GM19025 (cell line): ENCODE measurements around the gene SOX6.

Experiments
- ATAC-seq: cut with Tn5 transposase; IDR thresholded peaks from one replicate; pipeline ENCODE4 v1.9.1; 2021; ENCODE audit warnings: mild to moderate bottlenecking, low read depth, moderate library complexity; ENCODE audit not compliant: unreplicated experiment

Gene SOX6

GRCh38 chr11:16280256-16280682, 76.1 kb downstream of the SOX6 start:
- ATAC-seq = no peak

DNA sequence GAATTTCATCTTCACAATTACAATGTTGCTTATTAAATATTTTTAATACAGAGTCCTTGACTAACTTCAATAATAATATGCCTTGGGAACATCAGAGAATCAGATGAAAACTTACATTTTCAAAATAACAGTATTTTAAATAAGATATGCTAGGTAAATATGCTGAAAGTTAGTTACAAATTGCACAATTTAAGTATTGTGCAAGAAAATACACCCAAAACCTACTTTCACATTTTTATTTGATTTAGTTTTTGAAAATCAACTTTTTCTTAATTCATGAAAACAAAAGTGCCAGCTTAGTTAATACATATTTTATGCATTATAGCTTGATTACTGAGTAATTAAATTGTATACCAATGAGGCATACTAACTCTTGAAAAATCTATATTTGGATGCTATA, 76.8 kb downstream of the SOX6 start:
- no peak for ATAC-seq

GRCh38 chr11:16278979-16279378, 77.4 kb downstream of the SOX6 start:
- ATAC-seq = no peak

GRCh38 chr11:16278273-16278672, 78.1 kb downstream of the SOX6 start:
- ATAC-seq = no peak

DNA sequence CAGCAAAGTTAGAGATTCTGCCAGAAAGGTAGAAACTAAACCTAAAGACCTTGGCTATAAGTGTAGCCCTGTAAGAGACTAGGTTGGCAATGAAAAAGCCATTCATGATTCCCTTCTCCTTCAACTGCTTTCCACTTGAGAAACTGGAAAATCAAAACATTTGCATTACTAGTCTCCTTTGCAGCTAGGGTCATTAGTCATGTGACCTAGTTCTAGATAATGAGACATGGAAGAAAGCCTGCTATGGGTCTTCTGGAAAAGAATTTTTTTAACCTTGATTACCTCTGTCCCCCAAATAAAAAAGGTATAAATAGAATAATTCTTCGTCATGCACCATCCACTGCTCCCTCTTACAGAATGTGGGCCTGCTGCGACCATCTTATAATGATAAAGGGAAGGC, 80.1 kb downstream of the SOX6 start:
- no peak for ATAC-seq

DNA sequence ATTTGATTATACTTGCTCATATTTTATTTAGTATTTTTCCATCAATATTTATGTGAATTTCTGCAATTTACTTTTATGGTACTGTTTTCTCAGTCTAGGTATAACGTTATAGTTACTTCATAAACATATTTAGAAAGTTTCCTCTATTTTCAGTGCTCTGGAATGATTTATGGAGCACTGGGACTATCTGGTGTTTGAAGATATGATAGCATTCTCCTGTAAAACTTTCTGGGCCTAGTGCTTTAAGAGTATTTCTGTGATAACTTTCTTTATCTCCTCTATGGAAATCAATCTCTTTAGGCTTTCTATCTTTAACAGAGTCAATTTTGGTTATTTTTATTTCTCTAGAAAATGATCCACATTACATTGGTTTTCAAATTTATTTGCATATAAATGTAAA, 85.1 kb downstream of the SOX6 start:
- ATAC-seq = no peak

GRCh38 chr11:16266021-16266420, 90.3 kb downstream of the SOX6 start:
- ATAC-seq = no peak

GRCh38 chr11:16265022-16265421, 91.3 kb downstream of the SOX6 start:
- no peak for ATAC-seq

DNA sequence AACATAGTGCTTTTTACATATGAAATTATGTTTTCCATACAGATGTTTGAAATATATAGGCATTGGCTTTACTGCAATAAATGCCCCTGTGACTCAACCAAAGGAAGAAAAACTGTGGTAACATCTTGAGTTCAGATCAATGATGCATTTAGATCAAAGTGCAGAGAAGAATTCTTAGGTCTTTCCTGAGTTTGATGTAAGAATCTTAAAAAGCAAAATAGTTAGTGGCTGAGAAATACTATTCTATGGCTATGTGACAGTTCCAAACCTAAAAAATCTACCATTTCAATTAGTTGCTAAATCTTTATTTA, 93.7 kb downstream of the SOX6 start:
- ATAC-seq = no peak

DNA sequence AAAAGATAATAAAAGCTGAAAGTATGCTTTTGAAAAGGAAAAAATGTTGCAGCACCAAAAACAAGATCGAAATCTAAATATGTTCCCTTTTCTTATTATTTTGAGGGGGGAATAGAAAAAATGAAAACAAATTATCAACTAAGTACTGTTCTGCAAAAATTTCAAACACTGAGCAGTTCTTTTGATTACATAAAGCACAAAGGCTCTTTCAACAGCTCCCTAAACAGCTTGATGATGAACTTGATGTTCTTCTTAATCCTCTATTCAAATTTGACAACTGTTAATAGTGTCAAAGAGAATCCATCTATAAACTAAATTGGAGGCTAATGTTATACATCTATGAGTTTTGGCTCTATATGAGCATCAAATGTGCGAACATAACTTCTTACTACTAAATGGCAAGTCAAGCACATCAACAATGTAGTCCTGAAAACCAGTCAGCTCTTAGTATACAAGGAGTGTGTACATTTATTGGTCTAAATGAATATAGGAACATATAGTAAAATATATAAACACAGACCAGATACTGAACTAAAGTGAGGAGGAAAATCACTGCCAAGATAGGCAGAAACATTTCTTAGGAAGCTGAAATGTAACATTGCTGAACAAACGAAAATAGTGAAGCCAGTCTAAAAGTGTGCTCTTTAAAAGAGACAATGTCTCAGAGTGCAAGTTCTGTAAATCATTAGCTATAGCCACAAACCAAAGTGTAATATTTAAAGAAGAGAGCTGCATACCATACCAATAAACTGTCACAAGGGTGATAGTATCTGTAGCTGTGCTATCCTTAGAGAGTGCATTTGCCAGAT, 94.3 kb downstream of the SOX6 start:
- ATAC-seq = peak; percentile 94

DNA sequence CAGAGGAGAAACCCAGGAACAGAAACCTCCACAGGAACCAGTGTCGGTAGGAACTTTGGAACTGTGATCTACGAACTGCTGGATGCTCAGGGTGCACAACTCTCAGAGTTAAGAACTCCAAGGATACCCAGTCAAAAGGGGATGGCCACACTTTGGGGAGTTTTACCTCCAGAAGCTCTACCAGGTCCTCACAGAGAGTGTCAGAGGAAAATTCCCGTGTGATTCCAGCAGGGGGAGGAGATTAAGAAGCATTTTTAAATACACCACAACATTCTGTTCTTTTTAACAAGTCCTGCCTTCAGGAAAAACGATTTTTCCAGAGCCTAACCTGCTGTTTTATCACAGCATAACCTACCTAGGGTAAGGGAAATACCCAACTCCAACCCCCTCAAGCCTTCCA, 104.0 kb downstream of the SOX6 start:
- no peak for ATAC-seq

DNA sequence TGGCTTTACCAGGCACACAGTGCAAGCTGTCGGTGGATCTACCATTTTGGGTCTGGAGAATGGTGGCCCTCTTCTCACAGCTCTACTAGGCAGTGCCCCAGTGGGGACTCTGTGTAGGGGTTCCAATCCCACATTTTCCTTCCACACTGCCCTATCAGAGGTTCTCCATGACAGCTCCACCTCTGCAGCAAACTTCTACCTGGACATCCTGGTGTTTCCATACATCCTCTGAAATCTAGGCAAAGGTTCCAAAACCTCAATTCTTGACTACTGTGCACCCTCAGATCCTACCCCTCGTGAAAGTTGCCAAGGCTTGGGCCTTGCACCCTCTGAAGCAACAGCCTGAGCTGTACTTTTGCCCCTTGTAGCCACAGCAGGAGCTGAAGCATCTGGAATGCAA, 108.1 kb downstream of the SOX6 start:
- ATAC-seq = no peak

- no peak for ATAC-seq
Observed at GRCh38 chr11:16242806-16243205, 113.5 kb downstream of the SOX6 start.

DNA sequence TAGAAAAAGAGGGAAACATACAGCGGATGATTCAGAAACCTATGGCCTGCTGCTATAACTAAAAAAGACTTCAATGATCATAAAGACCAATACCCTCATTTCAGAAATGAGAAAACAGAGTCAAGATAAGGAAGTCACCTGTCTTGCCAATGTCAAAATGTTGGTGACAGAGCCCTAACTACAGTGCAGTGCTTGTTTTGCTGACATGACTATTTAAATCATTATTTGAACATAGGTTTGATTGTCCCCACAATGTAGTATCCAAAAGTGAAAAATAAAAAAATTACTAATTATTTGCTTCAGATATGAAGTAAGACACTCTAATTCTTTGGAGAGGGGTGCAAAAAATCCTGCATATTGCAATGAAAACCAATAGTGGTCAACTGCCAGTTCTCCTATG, 115.7 kb downstream of the SOX6 start:
- ATAC-seq = no peak

DNA sequence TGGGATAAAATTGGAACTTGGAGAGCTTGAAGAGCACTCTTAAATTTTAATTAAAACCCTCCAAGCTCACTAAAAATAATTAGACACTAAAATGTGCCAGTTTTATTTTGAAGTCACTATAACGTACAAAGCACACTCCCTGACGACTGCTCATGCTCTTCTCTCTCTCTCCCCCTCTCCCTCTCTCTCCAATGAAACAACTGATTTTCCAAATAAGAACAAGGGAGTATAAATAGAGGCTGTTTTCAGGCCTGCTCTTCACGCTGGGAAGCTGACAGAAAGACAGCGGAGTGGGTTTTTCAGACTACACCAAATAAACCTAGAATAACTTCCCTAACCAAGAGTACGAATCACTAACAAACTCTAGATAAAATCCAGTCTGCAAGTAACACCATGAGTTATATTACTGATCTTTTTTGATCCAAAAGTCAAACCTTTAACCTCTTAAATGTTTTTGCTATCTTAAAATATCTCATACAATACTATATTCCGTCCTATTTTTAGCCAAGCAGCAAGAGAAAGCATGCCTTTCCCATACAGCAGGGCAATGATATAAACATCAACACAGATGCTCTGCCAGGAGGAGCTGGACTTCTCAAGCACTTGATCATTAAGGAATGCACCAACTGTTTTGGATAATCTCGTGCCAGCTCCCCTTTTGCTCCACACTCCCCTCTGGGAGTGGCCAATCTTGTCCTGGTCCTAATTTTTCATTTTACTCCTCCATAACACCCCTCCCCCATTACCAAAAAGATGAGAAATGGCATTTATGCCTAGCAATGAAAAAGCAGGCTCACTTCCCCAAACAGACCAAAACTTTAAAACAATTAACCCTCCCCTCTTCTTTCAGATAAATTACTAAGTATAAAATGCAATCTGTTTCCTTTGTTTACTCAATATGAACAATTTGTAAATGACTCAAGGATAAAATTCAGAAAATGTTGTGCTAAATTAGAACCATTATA, 116.9 kb downstream of the SOX6 start:
- no peak for ATAC-seq

- ATAC-seq = no peak
Observed at GRCh38 chr11:16226245-16226644, 130.1 kb downstream of the SOX6 start.

DNA sequence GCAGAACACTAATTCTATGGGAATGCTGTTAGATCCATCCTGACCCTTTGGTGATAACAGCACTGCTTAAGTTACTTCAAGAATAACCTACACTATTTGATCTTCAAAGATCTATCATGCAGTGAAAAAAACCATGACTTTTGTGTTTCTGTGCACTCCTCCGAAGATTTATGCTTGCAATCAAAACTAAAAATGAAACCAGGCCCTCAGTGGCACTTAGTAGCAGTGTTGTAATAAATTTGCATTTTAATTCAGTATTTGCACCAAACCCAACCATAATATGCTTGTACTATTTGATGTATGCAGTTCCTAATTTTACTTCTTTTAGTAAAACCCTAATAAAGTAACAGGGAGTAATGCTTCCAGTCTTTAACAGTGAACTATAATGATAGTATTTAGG, 130.7 kb downstream of the SOX6 start:
- no peak for ATAC-seq

DNA sequence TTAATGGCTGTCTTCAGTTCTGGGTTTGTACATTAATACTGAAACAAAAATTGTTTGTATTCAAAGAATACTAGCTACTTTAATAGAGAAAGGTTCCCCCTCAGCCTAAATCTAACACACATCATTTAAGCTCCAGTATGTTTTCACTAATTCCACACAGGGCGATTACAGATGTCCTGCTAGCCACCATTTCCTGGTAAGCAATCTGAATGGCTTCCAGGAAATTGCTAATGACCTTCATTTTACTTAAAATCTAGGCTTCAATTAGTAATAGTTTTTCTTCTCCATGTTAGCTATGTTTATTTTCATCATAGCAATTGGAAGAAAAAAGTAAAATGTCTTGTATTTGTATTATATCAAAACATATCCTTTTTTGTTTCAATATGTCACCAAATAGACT, 132.8 kb downstream of the SOX6 start:
- ATAC-seq = no peak

GRCh38 chr11:16217631-16218030, 138.7 kb downstream of the SOX6 start:
- no peak for ATAC-seq

DNA sequence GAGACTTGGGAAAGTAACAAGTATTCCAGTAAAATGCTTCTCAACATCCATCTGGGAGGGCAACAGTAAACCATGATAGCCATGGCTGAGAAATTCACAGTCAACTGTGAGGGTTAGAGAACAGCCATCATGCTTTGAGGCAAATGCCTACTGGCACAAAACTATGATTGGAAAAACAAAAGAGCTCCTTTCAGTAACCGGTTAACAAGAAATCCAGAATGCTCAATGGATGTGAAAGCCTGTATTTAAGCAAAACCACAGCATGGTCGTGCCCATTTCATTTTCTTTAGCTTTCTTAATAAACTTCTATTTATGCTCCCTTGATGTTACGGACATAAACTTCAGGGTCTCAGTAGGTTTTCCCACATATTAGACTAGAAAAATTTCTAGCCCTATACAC, 139.5 kb downstream of the SOX6 start:
- ATAC-seq = no peak

GRCh38 chr11:16215352-16215751, 141.0 kb downstream of the SOX6 start:
- ATAC-seq = no peak

DNA sequence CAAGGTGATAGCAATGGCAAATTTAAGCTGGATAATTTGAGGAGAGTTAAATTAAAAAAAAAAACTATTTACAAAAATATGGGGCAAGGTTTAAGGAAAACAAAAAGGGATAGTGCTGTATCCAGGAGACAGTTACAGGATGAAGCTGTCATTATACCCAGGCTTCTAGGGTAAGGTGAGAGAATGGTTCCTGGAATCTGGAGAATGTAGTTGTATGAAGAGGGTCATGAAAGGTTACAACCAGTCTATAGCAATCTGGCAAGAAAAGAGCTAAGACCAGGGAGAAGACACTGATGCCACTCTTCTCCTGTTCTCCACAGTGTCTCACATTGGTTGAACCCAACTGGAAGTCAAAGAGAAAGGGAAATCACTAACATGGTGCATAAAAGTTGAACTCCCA, 144.9 kb downstream of the SOX6 start:
- no peak for ATAC-seq
